DOHH2 (cell line): Measurements from ENCODE around the gene STK32B.

ENCODE experiments used
- EZH2phosphoT487 ChIP-seq: fragments of 200-600 bp; sonication (generic); IDR thresholded peaks from 2 replicates; pipeline ENCODE4 v1.6.1; 2017; ENCODE audit warnings: borderline replicate concordance, mild to moderate bottlenecking, antibody characterized with exemption, low read length, moderate library complexity, mixed read lengths
- TF ChIP-seq, protein P1 (sequence below): fragments of 200-600 bp; sonication (generic); IDR thresholded peaks from one replicate; pipeline ENCODE4 v1.5.1; 2014; ENCODE audit warnings: antibody characterized with exemption, mild to moderate bottlenecking, low read depth, low read length; ENCODE audit not compliant: poor library complexity, severe bottlenecking

DNA sequence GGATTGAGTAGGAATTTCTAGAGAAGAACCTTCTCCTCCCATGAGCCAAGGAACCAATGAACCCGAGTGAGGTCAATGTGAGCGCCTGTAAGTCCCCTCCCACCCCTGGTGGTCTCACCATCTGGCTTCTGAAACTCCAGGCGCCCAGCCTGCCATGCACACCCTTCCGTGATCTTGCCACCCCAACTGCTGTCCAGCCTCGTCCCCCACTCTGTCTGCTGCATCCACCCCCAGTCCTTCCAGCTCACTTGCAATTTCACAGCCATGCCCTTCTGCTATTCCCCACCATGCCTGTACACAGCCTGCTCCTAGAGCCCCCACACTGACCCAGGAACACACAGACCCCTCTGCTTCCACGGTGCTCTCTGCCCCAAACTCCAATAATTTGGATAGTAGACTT is 323.7 kb downstream of the STK32B start:
- TF ChIP-seq, protein P1, sequence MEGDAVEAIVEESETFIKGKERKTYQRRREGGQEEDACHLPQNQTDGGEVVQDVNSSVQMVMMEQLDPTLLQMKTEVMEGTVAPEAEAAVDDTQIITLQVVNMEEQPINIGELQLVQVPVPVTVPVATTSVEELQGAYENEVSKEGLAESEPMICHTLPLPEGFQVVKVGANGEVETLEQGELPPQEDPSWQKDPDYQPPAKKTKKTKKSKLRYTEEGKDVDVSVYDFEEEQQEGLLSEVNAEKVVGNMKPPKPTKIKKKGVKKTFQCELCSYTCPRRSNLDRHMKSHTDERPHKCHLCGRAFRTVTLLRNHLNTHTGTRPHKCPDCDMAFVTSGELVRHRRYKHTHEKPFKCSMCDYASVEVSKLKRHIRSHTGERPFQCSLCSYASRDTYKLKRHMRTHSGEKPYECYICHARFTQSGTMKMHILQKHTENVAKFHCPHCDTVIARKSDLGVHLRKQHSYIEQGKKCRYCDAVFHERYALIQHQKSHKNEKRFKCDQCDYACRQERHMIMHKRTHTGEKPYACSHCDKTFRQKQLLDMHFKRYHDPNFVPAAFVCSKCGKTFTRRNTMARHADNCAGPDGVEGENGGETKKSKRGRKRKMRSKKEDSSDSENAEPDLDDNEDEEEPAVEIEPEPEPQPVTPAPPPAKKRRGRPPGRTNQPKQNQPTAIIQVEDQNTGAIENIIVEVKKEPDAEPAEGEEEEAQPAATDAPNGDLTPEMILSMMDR = no peak
- no peak for TF ChIP-seq EZH2phosphoT487
